HG02610 (cell line): Measurements from ENCODE around the gene ZNF786.
"Not testable (repeated sequence)": the region's sequence is repeated elsewhere in the genome, so short reads cannot be mapped to it uniquely, and the experiment has no call there.

Experiments
- ATAC-seq: cut with Tn5 transposase; IDR thresholded peaks from one replicate; pipeline ENCODE4 v1.9.1; 2021; ENCODE audit warnings: mild to moderate bottlenecking, moderate library complexity; ENCODE audit not compliant: unreplicated experiment

Gene ZNF786

GRCh38 chr7:149031353-149031910, 59.1 kb downstream of the ZNF786 start:
- no peak for ATAC-seq

- ATAC-seq: not testable (repeated sequence)
Observed at GRCh38 chr7:149030439-149030838, 60.1 kb downstream of the ZNF786 start.

GRCh38 chr7:149028346-149029109, 62.0 kb downstream of the ZNF786 start, which contains the start of gene PDIA4:
PDIA4 (minus strand) TSS chr7:149028505; CDS start chr7:149028408, 97 bp downstream.
- peak; percentile 93 for ATAC-seq

- ATAC-seq: no peak
Observed at GRCh38 chr7:149027611-149028345, 62.7 kb downstream of the ZNF786 start.

GRCh38 chr7:149027055-149027454, 63.5 kb downstream of the ZNF786 start:
- no peak for ATAC-seq

- ATAC-seq: no peak
Observed at GRCh38 chr7:149023662-149024061, 66.9 kb downstream of the ZNF786 start.

GRCh38 chr7:149022756-149023360, 67.7 kb downstream of the ZNF786 start:
- no peak for ATAC-seq

GRCh38 chr7:149021725-149022062, 68.8 kb downstream of the ZNF786 start:
- no peak for ATAC-seq

GRCh38 chr7:149020483-149020882, 70.0 kb downstream of the ZNF786 start:
- ATAC-seq: no peak
